HG03064 (cell line): Measurements from ENCODE around the gene GRM7.

ENCODE experiments used
- ATAC-seq: cut with Tn5 transposase; IDR thresholded peaks from one replicate; pipeline ENCODE4 v1.9.1; 2021; ENCODE audit warnings: low read depth; ENCODE audit not compliant: unreplicated experiment

Gene GRM7

DNA sequence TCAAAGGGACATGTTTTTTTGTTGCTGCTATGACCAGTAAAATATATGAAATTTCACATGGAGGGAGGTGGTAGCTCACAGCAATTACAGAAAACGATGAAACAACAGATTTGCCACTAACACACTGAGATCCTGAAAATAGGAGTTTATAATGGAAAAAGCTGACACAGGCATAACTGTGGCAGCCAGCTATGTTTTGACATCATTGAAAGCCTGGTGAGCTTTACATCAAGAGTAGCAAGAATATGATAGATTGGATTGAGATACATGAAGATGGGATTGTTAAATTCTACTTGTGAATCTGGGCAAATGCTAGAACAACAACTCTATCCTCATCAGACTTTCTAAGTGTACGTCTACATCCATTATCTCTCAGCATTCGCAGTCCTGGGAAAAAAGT, 760.7 kb downstream of the GRM7 start:
- ATAC-seq: no peak

GRCh38 chr3:7625021-7625420, 764.1 kb downstream of the GRM7 start:
- ATAC-seq: no peak

DNA sequence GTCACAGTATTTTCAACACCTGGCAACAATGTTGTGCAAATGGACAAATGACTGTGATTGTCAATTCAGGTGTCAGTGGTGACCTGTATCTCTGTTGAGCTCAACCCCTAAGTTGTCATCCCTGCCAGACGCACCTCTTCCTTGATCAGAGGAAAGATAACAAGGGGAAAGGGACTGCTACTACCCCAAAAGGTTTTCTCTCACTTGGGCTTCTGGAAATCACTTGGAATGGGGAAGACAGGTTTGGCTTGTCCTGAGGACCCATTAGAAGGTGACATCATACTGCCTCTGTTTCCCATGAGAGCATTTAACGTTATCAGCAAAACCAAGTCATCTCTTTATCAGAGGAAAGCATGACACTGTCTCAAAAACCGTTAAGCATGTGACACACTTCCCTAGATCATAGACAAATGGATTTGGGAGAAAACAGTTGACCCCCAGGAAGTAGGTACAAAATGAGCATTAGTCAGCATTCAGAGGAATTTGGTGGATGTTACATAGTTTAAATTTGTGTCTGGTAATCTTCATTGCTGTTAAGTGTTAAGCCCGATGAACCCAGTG, 769.5 kb downstream of the GRM7 start:
- no peak for ATAC-seq

DNA sequence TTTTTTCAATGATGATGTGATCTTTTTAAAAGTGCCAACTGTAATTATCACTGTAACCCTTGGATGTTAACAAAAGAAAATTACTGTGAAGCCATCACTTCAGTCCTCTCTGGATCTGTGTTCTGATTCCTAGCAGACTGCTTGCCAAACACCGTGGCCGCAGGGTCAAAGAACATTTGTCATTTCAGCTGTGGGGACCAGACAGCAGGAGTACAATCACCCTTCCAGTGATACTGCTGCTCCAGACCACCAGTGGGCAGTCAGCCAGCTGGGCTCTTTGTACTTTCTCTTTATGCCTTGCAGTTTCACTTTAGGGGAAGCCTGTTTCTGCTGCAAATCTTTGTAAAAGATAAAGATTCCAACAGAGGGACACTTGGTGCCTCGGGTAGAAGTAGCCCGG, 770.0 kb downstream of the GRM7 start:
- no peak for ATAC-seq

- ATAC-seq: no peak
Measured at GRCh38 chr3:7632305-7632704, 771.4 kb downstream of the GRM7 start.

DNA sequence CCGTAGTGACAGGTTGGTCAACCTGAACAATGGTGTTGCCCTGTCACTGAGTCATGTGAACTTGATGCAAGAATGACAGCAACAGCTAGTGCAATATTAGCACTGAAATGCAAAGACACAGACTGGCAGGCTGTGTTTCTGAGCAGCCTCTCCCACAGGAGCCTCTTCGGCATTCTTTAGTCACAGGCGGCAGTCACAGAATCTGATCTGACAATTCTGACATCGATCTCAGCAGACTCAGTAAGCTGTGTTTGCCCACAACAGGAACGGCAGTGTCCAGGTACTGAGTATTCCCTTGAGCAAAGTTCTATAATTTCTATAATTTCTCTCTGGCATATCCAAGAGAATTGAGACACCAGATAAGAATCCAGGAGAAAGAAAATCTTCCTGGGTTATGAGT, 776.8 kb downstream of the GRM7 start:
- no peak for ATAC-seq

DNA sequence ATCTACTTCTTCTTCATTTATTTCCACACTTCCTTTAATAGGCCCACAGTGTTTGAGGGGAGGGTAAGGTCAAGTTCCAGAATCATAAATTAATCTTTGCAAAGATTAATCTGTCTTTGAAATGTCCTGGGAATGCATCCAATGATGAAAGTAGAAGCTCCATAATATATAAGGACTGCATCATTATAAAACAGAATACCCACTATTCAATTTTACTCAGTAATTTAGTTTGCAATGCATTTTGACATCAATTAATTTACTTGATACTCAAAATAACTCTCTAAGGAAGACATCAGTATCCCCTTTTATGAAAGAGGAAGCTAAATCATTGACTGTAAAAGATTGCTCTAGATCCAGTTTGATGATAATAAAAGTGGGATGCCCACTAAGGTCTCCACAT, 777.2 kb downstream of the GRM7 start:
- ATAC-seq: no peak

DNA sequence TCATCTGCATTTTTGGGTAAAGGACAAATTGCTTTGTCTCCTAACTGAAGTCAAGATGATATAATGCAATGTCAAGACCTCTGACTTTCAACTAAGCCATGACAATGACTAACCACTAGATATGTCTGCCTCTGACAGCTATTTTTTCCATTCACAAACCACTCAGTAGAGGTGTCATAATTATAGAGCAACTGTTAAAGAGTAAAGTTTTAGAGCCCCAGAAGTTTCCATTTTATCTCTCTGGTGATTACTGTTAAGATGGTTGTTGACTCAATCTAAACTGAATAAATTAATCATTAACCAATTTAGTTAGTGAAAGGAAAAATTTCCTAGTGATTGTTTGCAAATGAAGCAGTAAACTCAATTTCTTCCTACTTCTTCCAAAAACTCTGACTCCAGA, 779.9 kb downstream of the GRM7 start:
- no peak for ATAC-seq

GRCh38 chr3:7646851-7647250, 785.9 kb downstream of the GRM7 start:
- ATAC-seq: no peak

DNA sequence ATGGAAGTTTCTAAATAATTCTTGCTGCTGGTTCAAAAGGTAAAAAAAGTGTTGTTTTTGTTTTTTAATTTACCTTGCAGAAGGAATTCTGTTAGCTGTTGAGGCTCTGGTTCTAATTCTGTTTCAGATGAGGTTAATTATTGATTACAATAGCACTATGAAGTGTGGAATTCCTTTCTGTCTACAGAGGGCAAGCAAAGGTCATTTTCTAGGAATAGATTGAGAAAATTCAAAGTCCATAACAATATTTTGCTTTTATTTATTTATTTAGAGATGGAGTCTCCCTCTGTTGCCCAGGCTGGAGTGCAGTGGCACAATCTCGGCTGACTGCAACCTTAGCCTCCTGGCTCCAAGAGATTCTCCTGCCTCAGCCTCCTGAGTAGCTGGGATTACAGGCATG, 789.6 kb downstream of the GRM7 start:
- no peak for ATAC-seq

GRCh38 chr3:7651274-7651673, 790.4 kb downstream of the GRM7 start:
- no peak for ATAC-seq

GRCh38 chr3:7657214-7658112, 796.5 kb downstream of the GRM7 start:
- ATAC-seq: no peak

DNA sequence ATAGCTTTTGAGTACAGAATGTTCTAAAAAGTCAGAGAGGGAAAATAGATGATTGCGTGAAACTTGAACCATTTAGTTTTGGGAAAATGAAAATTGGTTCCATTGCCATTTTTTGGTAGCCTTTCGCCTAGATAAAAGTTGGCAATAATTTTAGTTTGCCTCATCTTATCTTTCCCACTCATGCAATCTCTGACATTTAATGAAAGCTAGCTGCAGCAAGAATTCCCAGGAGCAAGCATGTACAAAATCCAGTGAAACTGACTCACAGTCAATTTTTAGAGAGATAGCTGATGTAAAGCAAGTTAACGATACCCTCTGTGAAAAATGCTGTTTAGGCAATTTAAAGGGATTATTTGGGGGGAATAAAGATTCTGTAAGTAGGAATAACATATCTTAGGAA, 797.4 kb downstream of the GRM7 start:
- no peak for ATAC-seq

DNA sequence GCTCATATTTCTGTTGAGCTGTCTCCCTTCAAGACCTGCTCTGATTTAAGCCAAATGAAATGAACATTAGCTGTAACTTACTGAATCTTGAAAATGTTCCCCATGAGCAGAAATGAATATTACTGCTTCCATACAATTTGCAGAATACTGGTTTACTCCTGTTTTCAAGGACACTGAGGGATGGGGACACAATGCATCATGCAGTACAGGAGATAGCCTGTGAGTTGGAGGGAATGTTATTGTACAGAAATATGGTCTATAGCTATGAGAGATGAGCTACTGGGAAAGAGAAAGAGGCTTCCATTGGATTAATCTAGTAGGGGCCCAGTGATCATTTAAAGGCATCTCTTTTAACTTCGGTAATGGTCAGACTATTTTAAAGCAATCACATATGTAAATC, 798.2 kb downstream of the GRM7 start:
- ATAC-seq: no peak

DNA sequence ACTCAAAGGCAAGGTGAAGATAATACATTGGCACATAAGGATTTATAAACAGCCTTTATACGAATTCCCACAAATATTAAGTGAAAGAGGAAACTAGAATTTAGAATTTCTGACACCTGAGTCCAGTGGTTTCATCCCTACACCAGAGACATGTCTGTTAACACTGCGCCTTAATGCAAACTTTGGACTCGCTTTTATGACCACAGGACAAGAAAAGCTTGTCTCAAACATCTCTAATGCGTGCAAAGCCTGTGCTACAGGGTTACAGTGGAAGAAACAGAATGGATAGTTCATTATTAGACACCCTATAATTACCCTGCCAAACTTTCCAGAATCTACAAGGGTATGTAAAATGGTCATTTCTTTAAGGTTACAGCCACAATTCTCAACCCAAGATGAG, 802.9 kb downstream of the GRM7 start:
- no peak for ATAC-seq

DNA sequence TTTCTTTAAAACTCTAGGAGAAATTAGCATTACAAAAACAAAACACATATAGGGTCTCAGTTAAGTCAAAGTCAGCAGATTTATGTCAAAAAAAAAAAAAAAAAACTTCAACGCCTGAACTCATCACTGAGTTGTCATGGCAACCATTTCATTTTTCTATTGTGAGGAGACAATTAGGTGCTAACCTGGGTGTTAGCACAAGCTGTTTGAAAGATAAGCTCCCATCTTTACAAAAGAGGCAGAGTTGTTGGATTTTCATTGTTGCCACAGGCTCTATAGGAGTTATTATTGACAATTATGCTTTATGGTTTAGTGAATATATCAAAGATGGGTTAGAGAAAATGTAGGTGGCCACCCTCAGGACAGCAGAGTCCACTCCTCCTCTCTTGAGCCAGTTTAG, 806.9 kb downstream of the GRM7 start:
- ATAC-seq: no peak

DNA sequence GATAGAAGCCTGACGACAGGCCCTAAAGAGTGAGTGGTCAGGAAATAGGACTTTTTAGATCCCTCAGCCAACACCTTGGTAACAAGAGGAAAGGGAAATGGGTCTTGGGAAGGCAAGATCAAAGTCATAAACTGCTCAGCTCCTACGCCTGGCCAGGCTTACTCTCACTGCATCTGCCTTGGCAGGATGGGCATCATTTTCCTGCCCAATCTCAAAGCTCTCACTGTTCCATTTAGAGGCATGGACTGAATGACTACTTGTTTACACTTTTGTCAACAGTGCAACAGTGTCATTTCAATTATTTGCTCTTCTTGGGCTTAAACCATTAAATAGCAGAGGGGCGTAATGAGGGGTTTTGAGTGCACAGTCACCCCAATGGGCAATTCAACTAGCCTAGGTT, 808.7 kb downstream of the GRM7 start:
- no peak for ATAC-seq

DNA sequence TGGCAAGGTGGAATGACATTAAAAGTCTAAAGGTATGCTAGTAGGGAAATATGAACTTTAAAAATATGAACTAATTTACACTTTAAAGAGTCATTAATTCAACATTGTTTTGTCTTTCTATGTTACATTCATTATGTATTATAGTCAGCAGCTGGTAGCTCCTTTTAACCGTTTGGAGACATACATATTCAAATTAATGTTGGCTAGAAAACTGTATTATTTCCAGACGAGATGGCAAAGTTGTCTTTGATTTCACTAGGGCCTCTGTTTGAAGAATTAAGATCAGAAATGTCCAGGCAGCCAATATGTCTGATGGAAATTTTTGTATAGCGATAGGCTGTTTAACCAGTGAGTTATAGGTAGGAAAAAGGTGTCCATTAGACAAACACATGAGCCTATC, 817.6 kb downstream of the GRM7 start:
- ATAC-seq: no peak

- no peak for ATAC-seq
Measured at GRCh38 chr3:7682822-7683229, 821.9 kb downstream of the GRM7 start.

DNA sequence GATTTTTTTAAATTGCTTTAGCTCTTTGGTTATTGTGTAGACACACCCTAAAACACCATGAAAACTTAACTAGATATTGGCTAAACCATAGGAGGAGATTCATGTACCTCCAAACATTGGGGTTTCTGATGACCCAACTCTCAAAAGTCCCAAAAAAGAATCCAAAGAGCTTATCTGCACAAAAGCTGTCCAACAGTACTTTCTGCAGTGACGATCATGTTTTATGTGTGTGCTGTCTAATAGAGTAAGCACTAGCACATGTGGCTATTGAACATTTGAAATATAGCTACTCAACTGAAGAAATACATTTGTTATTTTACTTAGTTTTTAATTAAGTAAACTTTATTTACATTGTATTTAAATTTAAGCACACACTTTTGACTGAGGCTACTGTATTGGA, 822.5 kb downstream of the GRM7 start:
- ATAC-seq: no peak

DNA sequence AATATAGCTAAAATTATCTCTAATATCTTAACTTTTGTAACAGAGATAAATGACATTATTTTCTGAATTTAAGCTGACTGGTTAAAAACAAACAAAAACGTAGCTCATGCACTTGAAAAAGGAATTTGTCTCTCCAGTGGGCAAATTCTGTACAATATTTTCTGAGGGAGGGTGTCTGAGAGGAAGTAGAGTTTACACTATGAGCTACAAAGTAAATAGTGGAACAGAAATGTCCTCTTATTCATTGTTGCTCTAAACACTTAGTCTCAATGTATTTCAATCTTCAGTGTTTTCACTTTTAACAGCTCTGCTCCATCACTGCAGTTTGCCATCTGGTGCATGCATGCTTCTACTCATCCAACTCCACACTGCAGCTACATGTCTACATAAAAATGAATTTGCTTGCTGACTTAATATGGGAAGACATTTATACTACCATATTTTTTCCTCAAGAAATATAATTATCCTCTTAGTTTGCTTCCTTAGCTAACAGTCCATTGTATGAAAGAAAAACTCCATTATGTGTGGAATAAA, 823.3 kb downstream of the GRM7 start:
- ATAC-seq: no peak
